A549 (cell line): ENCODE data around the gene SMARCD3. TPM values are rescaled to one million over a fixed set of nuclear protein-coding genes. Genes with fewer than 3 reads are reported as not detected.

Experiments used
- ATAC-seq, 2 experiments: fragments of 200-7000 bp in 1 of 2; fragments of >200 bp in 1 of 2; cut with Nextera tagmentation in 1 of 2; cut with Tn5 transposase in 1 of 2; 3 replicates each; pipeline versions ENCODE4 v1.8.0 to v1.9.1; 2018 to 2020; ENCODE audit warnings: mild to moderate bottlenecking in 1 of 2, moderate library complexity in 1 of 2
- CTCF ChIA-PET: fragments of 300-600 bp; sonication (Branson Sonifier 250); formaldehyde crosslinking; extraction: SDS; loops from one replicate; lab custom pipeline; 2021; ENCODE audit warnings: antibody characterized with exemption, inconsistent platforms; lab: Yijun Ruan, JAX
- POLR2A ChIA-PET: fragments of 350-600 bp; formaldehyde crosslinking; extraction: SDS; loops from one replicate; lab custom pipeline; 2021; ENCODE audit warnings: antibody characterized with exemption, inconsistent platforms; lab: Yijun Ruan, JAX
- DNase-seq, 2 experiments: peaks; one replicate each; pipeline versions ENCODE4 v3.0.0 to v3.0.0-alpha.2; 2011 to 2016; ENCODE audit warnings: low read depth in 1 of 2, low spot score in 1 of 2
- FAIRE-seq: peaks from 2 replicates; lab custom pipeline; 2011; peaks lifted over from hg19 to GRCh38; lab: Jason Lieb, UNC
- H3K27ac ChIP-seq, 2 experiments: fragments of >200 bp; sonication (Bioruptor Twin); formaldehyde crosslinking; 3 replicates each; pipeline ENCODE4 v1.5.1; 2016 to 2017
- H3K4me1 ChIP-seq: fragments of >200 bp; sonication (Bioruptor Twin); formaldehyde crosslinking; 3 replicates; pipeline ENCODE4 v1.6.1; 2016
- H3K4me2 ChIP-seq: fragments of >200 bp; sonication (Bioruptor Twin); formaldehyde crosslinking; 3 replicates; pipeline ENCODE4 v1.6.1; 2016
- H3K4me3 ChIP-seq: fragments of >200 bp; sonication (Bioruptor Twin); formaldehyde crosslinking; 3 replicates; pipeline ENCODE4 v1.5.1; 2016
- H3K9me3 ChIP-seq: fragments of >200 bp; sonication (Bioruptor Twin); formaldehyde crosslinking; 3 replicates; pipeline ENCODE4 v1.6.1; 2016
- CHD2 ChIP-seq: fragments of 150-350 bp; IDR thresholded peaks from 2 replicates; pipeline ENCODE4 v1.6.1; 2014; ENCODE audit warnings: low read length; ENCODE audit not compliant: partially characterized antibody
- FOSL2 ChIP-seq, 2 experiments: fragments of 450-650 bp in 1 of 2; fragments of >200 bp in 1 of 2; sonication (Bioruptor Twin) in 1 of 2; formaldehyde crosslinking; IDR thresholded peaks; 2 replicates each; pipeline versions ENCODE4 v1.5.0 to v1.6.1; 2016 to 2020; ENCODE audit warnings: mild to moderate bottlenecking in 1 of 2, moderate library complexity in 1 of 2
- FOXS1 ChIP-seq: fragments of 250-450 bp; sonication (Bioruptor Pico); IDR thresholded peaks from 2 replicates; pipeline ENCODE4 v1.5.0; 2020; ENCODE audit warnings: mild to moderate bottlenecking, moderate library complexity
- HDAC2 ChIP-seq: fragments of 200-600 bp; sonication (generic); IDR thresholded peaks from 2 replicates; pipeline ENCODE4 v1.6.1; 2016
- HEYL ChIP-seq: fragments of 250-450 bp; sonication (Bioruptor Pico); IDR thresholded peaks from 2 replicates; pipeline ENCODE4 v1.8.0; 2021; ENCODE audit warnings: mild to moderate bottlenecking, moderate library complexity
- HOXB5 ChIP-seq: fragments of 250-450 bp; sonication (Bioruptor Pico); IDR thresholded peaks from 2 replicates; pipeline ENCODE4 v1.5.0; 2020; ENCODE audit warnings: mild to moderate bottlenecking, moderate library complexity
- JUN ChIP-seq, 2 experiments: fragments of >200 bp; sonication (Bioruptor Twin); formaldehyde crosslinking; IDR thresholded peaks; 2 replicates in 1 of 2; 3 replicates in 1 of 2; pipeline ENCODE4 v1.6.1; 2016 to 2017
- JUNB ChIP-seq: fragments of >200 bp; sonication (Bioruptor Twin); formaldehyde crosslinking; IDR thresholded peaks from 2 replicates; pipeline ENCODE4 v1.6.1; 2016
- KDM1A ChIP-seq: fragments of 200-600 bp; sonication (generic); IDR thresholded peaks from 2 replicates; pipeline ENCODE4 v1.6.1; 2016; ENCODE audit warnings: low read depth, mild to moderate bottlenecking
- MYC ChIP-seq: IDR thresholded peaks from 2 replicates; pipeline ENCODE4 v1.6.1; 2012; ENCODE audit warnings: mild to moderate bottlenecking, inconsistent platforms, low read length, improper control_type of control experiment, borderline replicate concordance
- PHF8 ChIP-seq: fragments of 200-600 bp; sonication (generic); IDR thresholded peaks from 2 replicates; pipeline ENCODE4 v1.6.1; 2016; ENCODE audit warnings: low read depth, mild to moderate bottlenecking, antibody characterized with exemption, moderate library complexity, borderline replicate concordance
- POLR2A ChIP-seq: IDR thresholded peaks from 2 replicates; pipeline ENCODE4 v1.6.1; 2012; ENCODE audit warnings: mild to moderate bottlenecking, low read length
- RNF2 ChIP-seq: fragments of 200-600 bp; sonication (generic); IDR thresholded peaks from 2 replicates; pipeline ENCODE4 v1.6.1; 2016; ENCODE audit warnings: low read depth, mild to moderate bottlenecking, antibody characterized with exemption, moderate library complexity, borderline replicate concordance
- WGBS: methylation state at CpG from one replicate; pipeline ENCODE4 v1.1.6; 2017; ENCODE audit errors: missing lambda C conversion rate; 5-methylcytosine and 5-hydroxymethylcytosine counted together
- polyA plus RNA-seq, 4 experiments: library from polyadenylated mRNA; depleted of rRNA in 3 of 4; stranded (reverse); fragments of >200 nt; fragmentation: RNase III in 1 of 4; extraction: RNeasy Plus Mini Kit Qiagen cat#74134 plus additional on column Dnase treatment in 1 of 4; gene quantifications; 2 replicates in 3 of 4; 3 replicates in 1 of 4; pipeline ENCODE4 v1.2.3, GENCODE V29; 2011 to 2017
- TF ChIP-seq, protein P1 (sequence below): IDR thresholded peaks from 2 replicates; pipeline ENCODE4 v1.6.1; 2012
- TF ChIP-seq, protein P2 (sequence below): fragments of >200 bp; sonication (Bioruptor Twin); formaldehyde crosslinking; IDR thresholded peaks from 3 replicates; pipeline ENCODE4 v1.6.1; 2016
- TF ChIP-seq, protein P3 (sequence below): fragments of >200 bp; sonication (Bioruptor Twin); formaldehyde crosslinking; IDR thresholded peaks from 3 replicates; pipeline ENCODE4 v1.5.1; 2016
- TF ChIP-seq, protein P4 (sequence below): fragments of 250-450 bp; sonication (Bioruptor Pico); IDR thresholded peaks from 2 replicates; pipeline ENCODE4 v1.5.0; 2021; ENCODE audit warnings: mild to moderate bottlenecking, moderate library complexity, borderline replicate concordance

SMARCD3 gene
- polyA plus RNA-seq, 2 of the 4 experiments (the other 2 are of a cell fraction), result 11.6 to 12.5 TPM

DNA sequence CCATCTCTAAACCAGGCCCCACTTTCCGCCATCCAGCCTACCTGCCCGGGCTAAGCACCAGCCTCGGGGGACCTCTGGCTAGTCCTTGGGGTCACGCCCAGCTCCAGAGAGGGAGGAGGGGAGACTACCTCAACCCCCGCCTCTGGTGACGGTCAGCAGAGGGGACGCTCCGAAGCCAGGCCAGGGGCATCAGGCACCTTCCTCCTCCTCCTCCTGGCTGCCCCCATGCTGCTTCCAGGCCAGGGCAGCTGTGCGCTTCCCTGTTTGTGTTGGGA lies 4.0 kb upstream of the SMARCD3 start:
- Histone ChIP-seq H3K4me3 (peak overlapping the region; percentile 51), H3K27ac (peak overlapping the region; percentile 87 to 94)

DNA sequence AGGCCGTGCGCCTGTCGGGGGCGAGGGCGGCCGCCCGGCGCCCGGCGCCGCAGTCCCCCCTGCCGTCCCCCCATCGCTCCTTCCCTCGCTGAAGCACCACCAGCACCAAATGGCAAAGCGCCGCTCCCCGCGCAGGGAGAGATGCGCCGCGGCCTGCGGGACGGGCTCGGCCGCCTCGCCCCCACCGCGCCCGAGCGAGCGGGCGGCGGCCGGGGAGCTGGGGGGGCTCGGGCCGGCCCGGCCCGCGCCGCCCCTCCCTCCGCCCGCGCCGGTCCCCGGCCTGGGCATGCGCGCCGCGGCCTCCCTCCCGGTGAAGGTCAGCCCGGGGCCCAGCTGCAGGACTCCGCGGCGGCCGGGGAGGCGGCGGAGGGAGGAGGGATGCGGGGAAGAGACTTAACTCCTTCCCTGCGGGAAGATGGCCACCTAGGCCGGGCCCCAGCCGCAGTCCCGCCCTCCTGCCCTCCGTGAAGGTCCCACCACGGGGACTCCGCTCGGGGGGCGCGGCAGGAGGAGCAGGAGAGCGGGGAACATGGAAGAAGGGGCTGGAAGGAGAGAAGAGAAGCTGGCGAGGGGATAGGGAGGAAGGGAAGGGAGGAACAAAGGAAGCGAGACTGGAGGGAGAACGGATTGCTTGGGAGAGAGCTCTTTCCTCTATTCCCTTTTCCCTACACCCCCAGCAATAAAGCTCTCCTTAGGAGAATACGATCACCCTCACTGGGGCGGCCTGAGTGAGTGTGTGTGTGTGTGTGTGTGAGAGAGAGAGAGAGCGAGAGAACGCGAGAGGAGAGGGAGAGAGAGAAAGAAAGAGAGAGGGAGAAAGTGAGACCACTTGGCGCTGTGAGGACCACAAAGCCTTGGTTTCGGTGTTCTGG lies 3.4 kb upstream of the SMARCD3 start:
- H3K27ac ChIP-seq, result peak overlapping the region; percentile 87 to 94
- ChIA-PET POLR2A (interaction anchor here (0.6 to 1.1 kb wide), 5 partner anchors 9 to 36 kb away, joined by 3 to 5 read pairs (median 5); partner anchors contain the start of genes ABCF2 and CHPF2), CTCF (interaction anchor here (1.1 to 8.3 kb wide), 7 partner anchors 8 to 63 kb away, joined by 3 to 60 read pairs (median 6); no protein-coding TSS in a partner anchor)
- peak; percentile 50; the same call in 1 of the 2 replicates for TF ChIP-seq PHF8
- peak; percentile 60 for TF ChIP-seq POLR2A
- no peak for TF ChIP-seq MYC
- TF ChIP-seq, protein P1, sequence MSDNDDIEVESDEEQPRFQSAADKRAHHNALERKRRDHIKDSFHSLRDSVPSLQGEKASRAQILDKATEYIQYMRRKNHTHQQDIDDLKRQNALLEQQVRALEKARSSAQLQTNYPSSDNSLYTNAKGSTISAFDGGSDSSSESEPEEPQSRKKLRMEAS, result peak; percentile 43; the same call in 1 of the 2 replicates
- TF ChIP-seq KDM1A, result no peak
- TF ChIP-seq, protein P2, sequence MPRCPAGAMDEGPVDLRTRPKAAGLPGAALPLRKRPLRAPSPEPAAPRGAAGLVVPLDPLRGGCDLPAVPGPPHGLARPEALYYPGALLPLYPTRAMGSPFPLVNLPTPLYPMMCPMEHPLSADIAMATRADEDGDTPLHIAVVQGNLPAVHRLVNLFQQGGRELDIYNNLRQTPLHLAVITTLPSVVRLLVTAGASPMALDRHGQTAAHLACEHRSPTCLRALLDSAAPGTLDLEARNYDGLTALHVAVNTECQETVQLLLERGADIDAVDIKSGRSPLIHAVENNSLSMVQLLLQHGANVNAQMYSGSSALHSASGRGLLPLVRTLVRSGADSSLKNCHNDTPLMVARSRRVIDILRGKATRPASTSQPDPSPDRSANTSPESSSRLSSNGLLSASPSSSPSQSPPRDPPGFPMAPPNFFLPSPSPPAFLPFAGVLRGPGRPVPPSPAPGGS, result peak; percentile 11; the same call in 1 of the 3 replicates
- peak in 1 of 2 experiments; percentile 58; a peak in 3 of 5 replicates for TF ChIP-seq JUN (IDR thresholded peaks at IDR 0.05)
- no peak for TF ChIP-seq FOXS1
- peak; percentile 39; the same call in 1 of the 2 replicates for TF ChIP-seq RNF2
- TF ChIP-seq, protein P3, sequence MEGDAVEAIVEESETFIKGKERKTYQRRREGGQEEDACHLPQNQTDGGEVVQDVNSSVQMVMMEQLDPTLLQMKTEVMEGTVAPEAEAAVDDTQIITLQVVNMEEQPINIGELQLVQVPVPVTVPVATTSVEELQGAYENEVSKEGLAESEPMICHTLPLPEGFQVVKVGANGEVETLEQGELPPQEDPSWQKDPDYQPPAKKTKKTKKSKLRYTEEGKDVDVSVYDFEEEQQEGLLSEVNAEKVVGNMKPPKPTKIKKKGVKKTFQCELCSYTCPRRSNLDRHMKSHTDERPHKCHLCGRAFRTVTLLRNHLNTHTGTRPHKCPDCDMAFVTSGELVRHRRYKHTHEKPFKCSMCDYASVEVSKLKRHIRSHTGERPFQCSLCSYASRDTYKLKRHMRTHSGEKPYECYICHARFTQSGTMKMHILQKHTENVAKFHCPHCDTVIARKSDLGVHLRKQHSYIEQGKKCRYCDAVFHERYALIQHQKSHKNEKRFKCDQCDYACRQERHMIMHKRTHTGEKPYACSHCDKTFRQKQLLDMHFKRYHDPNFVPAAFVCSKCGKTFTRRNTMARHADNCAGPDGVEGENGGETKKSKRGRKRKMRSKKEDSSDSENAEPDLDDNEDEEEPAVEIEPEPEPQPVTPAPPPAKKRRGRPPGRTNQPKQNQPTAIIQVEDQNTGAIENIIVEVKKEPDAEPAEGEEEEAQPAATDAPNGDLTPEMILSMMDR, result no peak
- no peak for TF ChIP-seq HEYL (CRISPR knock-in tag)
- TF ChIP-seq, protein P4, sequence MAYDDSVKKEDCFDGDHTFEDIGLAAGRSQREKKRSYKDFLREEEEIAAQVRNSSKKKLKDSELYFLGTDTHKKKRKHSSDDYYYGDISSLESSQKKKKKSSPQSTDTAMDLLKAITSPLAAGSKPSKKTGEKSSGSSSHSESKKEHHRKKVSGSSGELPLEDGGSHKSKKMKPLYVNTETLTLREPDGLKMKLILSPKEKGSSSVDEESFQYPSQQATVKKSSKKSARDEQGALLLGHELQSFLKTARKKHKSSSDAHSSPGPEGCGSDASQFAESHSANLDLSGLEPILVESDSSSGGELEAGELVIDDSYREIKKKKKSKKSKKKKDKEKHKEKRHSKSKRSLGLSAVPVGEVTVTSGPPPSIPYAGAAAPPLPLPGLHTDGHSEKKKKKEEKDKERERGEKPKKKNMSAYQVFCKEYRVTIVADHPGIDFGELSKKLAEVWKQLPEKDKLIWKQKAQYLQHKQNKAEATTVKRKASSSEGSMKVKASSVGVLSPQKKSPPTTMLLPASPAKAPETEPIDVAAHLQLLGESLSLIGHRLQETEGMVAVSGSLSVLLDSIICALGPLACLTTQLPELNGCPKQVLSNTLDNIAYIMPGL (CRISPR knock-in tag), result no peak
- TF ChIP-seq HOXB5 (CRISPR knock-in tag), result no peak
- 25% methylated on average over 19 of the region's 79 CpGs for WGBS
- FAIRE-seq, result no peak
- H3K4me3 ChIP-seq, result peak overlapping the region; percentile 51
- DNase-seq, result peak; percentile 67 to 84
- peaks cover 35% of the 10 kb centered on the region for H3K4me1 ChIP-seq
- H3K9me3 ChIP-seq, result no peaks in the 10 kb centered on the region
- ATAC-seq, result peak; percentile 36 to 48
- peak overlapping the region; percentile 88 for H3K4me2 ChIP-seq

More for the DNA sequence above, 4.0 kb upstream of the SMARCD3 start:
- FAIRE-seq (no peak), ATAC-seq (no peak), DNase-seq (no peak)
- ChIA-PET CTCF (interaction anchor here (1.0 to 8.3 kb wide), 6 partner anchors 9 to 141 kb away, joined by 3 to 60 read pairs (median 7); no protein-coding TSS in a partner anchor), POLR2A (interaction anchor here (1.0 to 1.1 kb wide), 4 partner anchors 10 to 26 kb away, joined by 4 to 5 read pairs (median 5); partner anchors contain the start of genes ABCF2 and CHPF2)
- H3K4me1 ChIP-seq, result peaks cover 29% of the 10 kb centered on the region
- H3K9me3 ChIP-seq, result no peaks in the 10 kb centered on the region
- H3K4me2 ChIP-seq, result peak overlapping the region; percentile 88
- no peak for TF ChIP-seq FOSL2 (IDR thresholded peaks at IDR 0.05)
- no peak for TF ChIP-seq FOSL2 (CRISPR knock-in tag; IDR thresholded peaks at IDR 0.05)
- no peak for TF ChIP-seq HDAC2
- no peak for TF ChIP-seq JUNB
- TF ChIP-seq CHD2, result no peak
- 76% methylated on average over 9 of the region's 9 CpGs for WGBS
